ENCODE results near the gene ARID1B. TPM values are rescaled to one million over a fixed set of nuclear protein-coding genes. Genes with fewer than 3 reads are reported as not detected.

Gene ARID1B
- total RNA-seq, 1 experiment from 2014 or later = 58.8 TPM

GRCh38 chr6:157134402-157135047, 357.3 kb downstream of the ARID1B start:
- H3K4me1 ChIP-seq = peaks cover 4% of the 10 kb centered on the region
- no peak for DNase-seq
- H3K36me3 ChIP-seq (ENCODE audit: control insufficient read depth, insufficient read depth, low read length) = no peaks in the 10 kb centered on the region; the same call in 1 of the 2 replicates
- TF ChIP-seq CTCF (IDR thresholded peaks at IDR 0.05; ENCODE audit: insufficient read depth in 1 of 2, low read depth in 1 of 2, low read length in 1 of 2, severe bottlenecking in 1 of 2, unreplicated experiment in 1 of 2) = no peak
- no peaks in the 10 kb centered on the region for H3K9me3 ChIP-seq
- intact Hi-C loops (cut with micrococcal nuclease; ENCODE audit: unreplicated experiment) = no loop called here
- Mint-ChIP-seq H3K36me3 (ENCODE audit: insufficient read depth, unreplicated experiment) (no peaks in the 10 kb centered on the region), H3K4me3 (ENCODE audit: unreplicated experiment) (no peak overlapping the region), H3K9me3 (ENCODE audit: unreplicated experiment) (no peaks in the 10 kb centered on the region), H3K4me1 (ENCODE audit: low read depth, unreplicated experiment) (peaks cover 4% of the 10 kb centered on the region), H3K27ac (ENCODE audit: unreplicated experiment) (no peak overlapping the region), H3K27me3 (ENCODE audit: insufficient read depth, unreplicated experiment) (no peaks in the 10 kb centered on the region)
- H3K27me3 ChIP-seq (replicated peaks; ENCODE audit: control insufficient read depth, insufficient read depth, low read length) = no peaks in the 10 kb centered on the region
- ChIA-PET CTCF (no interaction called here), POLR2A (no interaction called here)
- H3K4me3 ChIP-seq (ENCODE audit: low read depth, low read length) = no peak overlapping the region
- BruUV-seq (replicated peaks) = no TSS peak

GRCh38 chr6:157135691-157136090, 358.5 kb downstream of the ARID1B start:
- H3K9me3 Mint-ChIP-seq (ENCODE audit: unreplicated experiment) = no peaks in the 10 kb centered on the region
- no peaks in the 10 kb centered on the region for H3K4me1 Mint-ChIP-seq (ENCODE audit: low read depth, unreplicated experiment)
- no peaks in the 10 kb centered on the region for H3K27me3 Mint-ChIP-seq (ENCODE audit: insufficient read depth, unreplicated experiment)
- no peak overlapping the region for H3K27ac Mint-ChIP-seq (ENCODE audit: unreplicated experiment)
- Histone ChIP-seq H3K4me1 (no peaks in the 10 kb centered on the region), H3K4me3 (ENCODE audit: low read depth, low read length) (no peak overlapping the region), H3K36me3 (ENCODE audit: control insufficient read depth, insufficient read depth, low read length) (no peaks in the 10 kb centered on the region; the same call in 1 of the 2 replicates), H3K9me3 (no peaks in the 10 kb centered on the region), H3K27me3 (replicated peaks; ENCODE audit: control insufficient read depth, insufficient read depth, low read length) (no peaks in the 10 kb centered on the region)
- BruUV-seq (replicated peaks) = no TSS peak
- no peak overlapping the region for H3K4me3 Mint-ChIP-seq (ENCODE audit: unreplicated experiment)
- H3K36me3 Mint-ChIP-seq (ENCODE audit: insufficient read depth, unreplicated experiment) = peaks cover 3% of the 10 kb centered on the region
- intact Hi-C loops (cut with micrococcal nuclease; ENCODE audit: unreplicated experiment) = no loop called here
- no peak for DNase-seq
- no peak for TF ChIP-seq CTCF (IDR thresholded peaks at IDR 0.05; ENCODE audit: insufficient read depth in 1 of 2, low read depth in 1 of 2, low read length in 1 of 2, severe bottlenecking in 1 of 2, unreplicated experiment in 1 of 2)
- CTCF ChIA-PET = no interaction called here
- POLR2A ChIA-PET = interaction anchor here (0.6 kb wide), 1 partner anchor 25 kb away, joined by 3 read pairs; no protein-coding TSS in a partner anchor

GRCh38 chr6:157137501-157137900, 360.3 kb downstream of the ARID1B start:
- Mint-ChIP-seq H3K4me3 (ENCODE audit: unreplicated experiment) (no peak overlapping the region), H3K27ac (ENCODE audit: unreplicated experiment) (no peak overlapping the region), H3K4me1 (ENCODE audit: low read depth, unreplicated experiment) (no peaks in the 10 kb centered on the region), H3K9me3 (ENCODE audit: unreplicated experiment) (no peaks in the 10 kb centered on the region), H3K36me3 (ENCODE audit: insufficient read depth, unreplicated experiment) (peaks cover 13% of the 10 kb centered on the region), H3K27me3 (ENCODE audit: insufficient read depth, unreplicated experiment) (no peaks in the 10 kb centered on the region)
- Histone ChIP-seq H3K27me3 (replicated peaks; ENCODE audit: control insufficient read depth, insufficient read depth, low read length) (no peaks in the 10 kb centered on the region), H3K36me3 (ENCODE audit: control insufficient read depth, insufficient read depth, low read length) (no peaks in the 10 kb centered on the region; the same call in 1 of the 2 replicates), H3K4me1 (no peaks in the 10 kb centered on the region), H3K9me3 (no peaks in the 10 kb centered on the region), H3K4me3 (ENCODE audit: low read depth, low read length) (no peak overlapping the region)
- no peak for DNase-seq
- ChIA-PET POLR2A (no interaction called here), CTCF (no interaction called here)
- no TSS peak for BruUV-seq (replicated peaks)
- intact Hi-C loops (cut with micrococcal nuclease; ENCODE audit: unreplicated experiment) = no loop called here
- TF ChIP-seq CTCF (IDR thresholded peaks at IDR 0.05; ENCODE audit: insufficient read depth in 1 of 2, low read depth in 1 of 2, low read length in 1 of 2, severe bottlenecking in 1 of 2, unreplicated experiment in 1 of 2) = no peak

All from Caco-2 (cell line).